ENCODE data around the gene CASP2. TPM values are rescaled to one million over a fixed set of nuclear protein-coding genes. Genes with fewer than 3 reads are reported as not detected.

Gene CASP2
- total and polyA plus RNA-seq, 7 experiments from 2014 or later, result 14.4 to 97.7 (median 50.0) TPM

- no peaks in the 10 kb centered on the region for H3K9me3 ChIP-seq (ENCODE audit: control insufficient read depth in 2 of 3, low read length in 3 of 3)
- peaks cover 0 to 3% (median 0%) of the 10 kb centered on the region in 7 donors for H3K4me1 Mint-ChIP-seq
- DNase-seq (no peak), ATAC-seq (no peak)
- no peaks in the 10 kb centered on the region for H3K4me1 ChIP-seq (ENCODE audit: control insufficient read depth in 2 of 2, insufficient read depth in 2 of 2, low read length in 2 of 2)
- H3K36me3 ChIP-seq (ENCODE audit: control insufficient read depth in 2 of 3, insufficient read depth in 3 of 3, low read length in 3 of 3), result no peaks in the 10 kb centered on the region
- peaks cover 0 to 2% (median 0%) of the 10 kb centered on the region in 11 donors for H3K9me3 Mint-ChIP-seq
- no peaks in the 10 kb centered on the region for H3K36me3 Mint-ChIP-seq
- no peak overlapping the region for H3K27ac ChIP-seq (ENCODE audit: low read depth, low read length)
- CTCF ChIA-PET, result no interaction called here
- H3K4me3 ChIP-seq (ENCODE audit: low read length), result no peak overlapping the region
- POLR2A ChIA-PET, result no interaction called here
- no peak overlapping the region for H3K27ac Mint-ChIP-seq
- no peaks in the 10 kb centered on the region for H3K27me3 ChIP-seq (ENCODE audit: control insufficient read depth in 2 of 2, insufficient read depth in 2 of 2, low read length in 2 of 2)
- H3K27me3 Mint-ChIP-seq, result peaks cover 0 to 37% (median 0%) of the 10 kb centered on the region in 5 donors
- H3K4me3 Mint-ChIP-seq, result no peak overlapping the region
- intact Hi-C loops (cut with micrococcal nuclease), result no loop called here
Observed at GRCh38 chr7:143352531-143353002, 64.4 kb downstream of the CASP2 start.

- no peak for DNase-seq
- Histone ChIP-seq H3K9me3 (ENCODE audit: control insufficient read depth in 2 of 3, low read length in 3 of 3) (no peaks in the 10 kb centered on the region), H3K4me1 (ENCODE audit: control insufficient read depth in 2 of 2, insufficient read depth in 2 of 2, low read length in 2 of 2) (no peaks in the 10 kb centered on the region), H3K27me3 (ENCODE audit: control insufficient read depth in 2 of 2, insufficient read depth in 2 of 2, low read length in 2 of 2) (no peaks in the 10 kb centered on the region), H3K36me3 (ENCODE audit: control insufficient read depth in 2 of 3, insufficient read depth in 3 of 3, low read length in 3 of 3) (no peaks in the 10 kb centered on the region), H3K27ac (ENCODE audit: low read depth, low read length) (no peak overlapping the region), H3K4me3 (ENCODE audit: low read length) (no peak overlapping the region)
- Mint-ChIP-seq H3K9me3 (peaks cover 0 to 2% (median 0%) of the 10 kb centered on the region in 11 donors), H3K4me1 (peaks cover 0 to 3% (median 0%) of the 10 kb centered on the region in 7 donors), H3K4me3 (no peak overlapping the region), H3K36me3 (no peaks in the 10 kb centered on the region), H3K27ac (peak overlapping the region in 1 of 9 donors; percentile 66), H3K27me3 (peaks cover 0 to 30% (median 0%) of the 10 kb centered on the region in 5 donors)
- intact Hi-C loops (cut with micrococcal nuclease), result no loop called here
- CTCF ChIA-PET, result interaction anchor here (1.1 kb wide), 1 partner anchor 21 kb away, joined by 3 read pairs; no protein-coding TSS in a partner anchor
- POLR2A ChIA-PET, result no interaction called here
- ATAC-seq, result no peak
Observed at GRCh38 chr7:143354376-143354775, 66.2 kb downstream of the CASP2 start.

DNA sequence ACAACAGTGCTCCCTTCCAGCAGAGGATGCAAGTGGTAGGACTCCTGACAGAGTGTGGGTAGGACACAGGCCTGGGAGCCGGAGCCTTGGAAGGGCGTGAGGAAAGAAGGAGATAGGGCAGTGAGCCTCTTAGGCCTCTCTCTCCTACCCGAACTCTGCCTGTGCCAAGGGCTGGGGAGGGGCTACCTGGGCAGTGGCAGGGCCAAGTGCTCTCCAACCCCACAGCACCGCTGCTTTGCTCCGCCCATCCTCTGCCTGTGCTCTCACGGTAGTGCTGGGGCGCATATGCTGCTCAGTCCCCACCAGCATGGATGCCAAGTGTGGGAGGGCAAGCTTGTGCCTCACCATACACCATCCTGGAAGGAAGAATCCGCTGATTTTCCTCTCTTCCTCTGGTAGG is 66.8 kb downstream of the CASP2 start:
- Histone ChIP-seq H3K27me3 (ENCODE audit: control insufficient read depth in 2 of 2, insufficient read depth in 2 of 2, low read length in 2 of 2) (no peaks in the 10 kb centered on the region), H3K4me1 (ENCODE audit: control insufficient read depth in 2 of 2, insufficient read depth in 2 of 2, low read length in 2 of 2) (no peaks in the 10 kb centered on the region), H3K4me3 (ENCODE audit: low read length) (no peak overlapping the region), H3K27ac (ENCODE audit: low read depth, low read length) (no peak overlapping the region), H3K36me3 (ENCODE audit: control insufficient read depth in 2 of 3, insufficient read depth in 3 of 3, low read length in 3 of 3) (no peaks in the 10 kb centered on the region), H3K9me3 (ENCODE audit: control insufficient read depth in 2 of 3, low read length in 3 of 3) (no peaks in the 10 kb centered on the region)
- Mint-ChIP-seq H3K4me3 (no peak overlapping the region), H3K27ac (no peak overlapping the region), H3K27me3 (peaks cover 0 to 31% (median 0%) of the 10 kb centered on the region in 5 donors), H3K4me1 (peaks cover 0 to 1% (median 0%) of the 10 kb centered on the region in 7 donors), H3K36me3 (no peaks in the 10 kb centered on the region), H3K9me3 (peaks cover 0 to 2% (median 0%) of the 10 kb centered on the region in 11 donors)
- ATAC-seq (no peak), DNase-seq (no peak)
- ChIA-PET CTCF (no interaction called here), POLR2A (no interaction called here)
- intact Hi-C loops (cut with micrococcal nuclease), result no loop called here

DNA sequence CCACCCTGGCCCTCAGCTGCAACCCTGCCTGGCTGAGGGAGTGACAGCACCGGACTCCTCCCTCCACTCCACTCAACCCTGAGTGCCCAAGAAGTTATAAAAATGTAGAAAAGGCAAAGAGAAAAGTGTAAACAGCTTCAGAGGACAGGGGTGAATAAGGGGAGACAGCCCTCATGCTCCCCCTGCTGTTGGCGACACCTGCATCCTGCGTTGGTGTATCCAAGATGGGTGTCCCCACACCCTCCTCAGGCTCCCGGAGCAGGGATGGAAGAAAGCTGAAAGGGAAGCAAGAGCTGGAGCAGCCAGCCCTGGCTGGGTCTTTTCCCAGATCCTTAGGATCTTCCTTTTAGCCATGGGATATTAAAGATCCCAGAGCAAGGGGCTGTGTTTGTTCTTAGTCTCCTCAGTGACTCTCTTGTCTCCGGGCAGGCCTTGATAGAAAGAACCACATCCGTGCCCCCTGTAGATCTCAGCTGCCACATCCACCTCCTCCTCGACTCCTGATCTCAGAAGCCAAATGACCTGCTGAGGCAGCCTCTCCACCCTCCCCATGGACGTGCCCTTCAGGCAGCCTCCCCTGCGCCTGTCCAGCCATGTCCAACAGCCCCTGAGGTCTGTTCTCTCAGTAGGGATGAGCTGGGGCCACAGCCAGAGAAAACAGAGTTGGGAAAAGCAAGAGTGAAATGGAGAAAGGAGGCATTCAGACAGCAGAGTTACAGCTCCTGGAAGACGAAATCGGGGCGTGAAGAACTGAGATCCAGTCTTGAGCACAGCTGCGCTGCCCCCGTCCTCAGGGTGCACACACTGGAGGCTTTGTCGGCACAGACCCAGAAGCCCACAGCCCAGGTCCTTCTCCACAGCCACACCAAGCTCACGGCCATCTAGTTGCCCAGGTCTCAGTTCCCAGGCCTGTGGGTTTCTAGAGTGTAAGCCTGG is 67.6 kb downstream of the CASP2 start:
- Histone ChIP-seq H3K36me3 (ENCODE audit: control insufficient read depth in 2 of 3, insufficient read depth in 3 of 3, low read length in 3 of 3) (no peaks in the 10 kb centered on the region), H3K27me3 (ENCODE audit: control insufficient read depth in 2 of 2, insufficient read depth in 2 of 2, low read length in 2 of 2) (no peaks in the 10 kb centered on the region), H3K4me1 (ENCODE audit: control insufficient read depth in 2 of 2, insufficient read depth in 2 of 2, low read length in 2 of 2) (no peaks in the 10 kb centered on the region), H3K9me3 (ENCODE audit: control insufficient read depth in 2 of 3, low read length in 3 of 3) (no peaks in the 10 kb centered on the region), H3K4me3 (ENCODE audit: low read length) (no peak overlapping the region), H3K27ac (ENCODE audit: low read depth, low read length) (no peak overlapping the region)
- ATAC-seq (no peak), DNase-seq (no peak)
- Mint-ChIP-seq H3K4me1 (peaks cover 0 to 5% (median 1%) of the 10 kb centered on the region in 7 donors), H3K27ac (no peak overlapping the region), H3K36me3 (peaks cover 0 to 2% (median 0%) of the 10 kb centered on the region in 5 donors), H3K9me3 (peaks cover 0 to 2% (median 0%) of the 10 kb centered on the region in 11 donors), H3K27me3 (peaks cover 0 to 37% (median 3%) of the 10 kb centered on the region in 5 donors), H3K4me3 (no peak overlapping the region)
- intact Hi-C loops (cut with micrococcal nuclease), result no loop called here
- CTCF ChIA-PET, result interaction anchor here (0.5 to 1.0 kb wide), 4 partner anchors 10 to 533 kb away, joined by 3 to 5 read pairs (median 4); no protein-coding TSS in a partner anchor
- POLR2A ChIA-PET, result interaction anchor here (1.1 kb wide), 1 partner anchor 11 kb away, joined by 3 read pairs; no protein-coding TSS in a partner anchor

GRCh38 chr7:143356414-143357050 is 68.4 kb downstream of the CASP2 start:
- Mint-ChIP-seq H3K36me3 (peaks cover 0 to 2% (median 0%) of the 10 kb centered on the region in 5 donors), H3K9me3 (peaks cover 0 to 2% (median 0%) of the 10 kb centered on the region in 11 donors), H3K4me3 (no peak overlapping the region), H3K27me3 (peaks cover 0 to 41% (median 5%) of the 10 kb centered on the region in 5 donors), H3K4me1 (peaks cover 0 to 10% (median 1%) of the 10 kb centered on the region in 7 donors), H3K27ac (no peak overlapping the region)
- ChIA-PET POLR2A (interaction anchor here (1.1 kb wide), 1 partner anchor 11 kb away, joined by 3 read pairs; no protein-coding TSS in a partner anchor), CTCF (interaction anchor here (0.9 kb wide), 1 partner anchor 51 kb away, joined by 4 read pairs; no protein-coding TSS in a partner anchor)
- no peak for ATAC-seq
- Histone ChIP-seq H3K4me1 (ENCODE audit: control insufficient read depth in 2 of 2, insufficient read depth in 2 of 2, low read length in 2 of 2) (no peaks in the 10 kb centered on the region), H3K27ac (ENCODE audit: low read depth, low read length) (no peak overlapping the region), H3K36me3 (ENCODE audit: control insufficient read depth in 2 of 3, insufficient read depth in 3 of 3, low read length in 3 of 3) (no peaks in the 10 kb centered on the region), H3K4me3 (ENCODE audit: low read length) (no peak overlapping the region), H3K9me3 (ENCODE audit: control insufficient read depth in 2 of 3, low read length in 3 of 3) (no peaks in the 10 kb centered on the region), H3K27me3 (ENCODE audit: control insufficient read depth in 2 of 2, insufficient read depth in 2 of 2, low read length in 2 of 2) (no peaks in the 10 kb centered on the region)
- DNase-seq, result no peak
- intact Hi-C loops (cut with micrococcal nuclease), result no loop called here

Data from naive thymus-derived CD4-positive, alpha-beta T cell (primary cell).